Skin of body (tissue), 2 donors: ENCODE data around the gene FKBP1B. TPM values are rescaled to one million over a fixed set of nuclear protein-coding genes. Genes with fewer than 3 reads are reported as not detected.
"Not testable (repeated sequence)": the region's sequence is repeated elsewhere in the genome, so short reads cannot be mapped to it uniquely, and the experiment has no call there.

Experiments
- DNase-seq: peaks from one replicate; lab custom pipeline; 2025; lab: John Stamatoyannopoulos, UW
- total RNA-seq: library from RNA; depleted of rRNA; stranded (reverse); fragments of >200 nt; gene quantifications from one replicate; pipeline ENCODE4 v1.2.3, GENCODE V29; 2014

The FKBP1B gene
- total RNA-seq, result 3.3 TPM

GRCh38 chr2:24049485-24050021, at the start of gene FKBP1B:
Gene FKBP1B (plus strand): TSS chr2:24049741. CDS start chr2:24049850, 109 bp downstream.
- DNase-seq, result no peak

GRCh38 chr2:24007693-24008092, 41.8 kb upstream of the FKBP1B start:
- no peak for DNase-seq

GRCh38 chr2:24008672-24009366, 40.7 kb upstream of the FKBP1B start:
- DNase-seq, result no peak

GRCh38 chr2:24009367-24009679, 40.2 kb upstream of the FKBP1B start:
- DNase-seq, result no peak

- DNase-seq, result no peak
Measured at GRCh38 chr2:24009680-24010476, 39.7 kb upstream of the FKBP1B start, which contains the start of gene MFSD2B. Gene MFSD2B (plus strand): TSS chr2:24010085. CDS start chr2:24010097, 12 bp downstream.

GRCh38 chr2:24010477-24011249, 38.9 kb upstream of the FKBP1B start:
- no peak for DNase-seq

- DNase-seq, result no peak
Measured at GRCh38 chr2:24011250-24012104, 38.1 kb upstream of the FKBP1B start.

- no peak for DNase-seq
Measured at GRCh38 chr2:24012521-24013188, 36.9 kb upstream of the FKBP1B start.

GRCh38 chr2:24014902-24015301, 34.6 kb upstream of the FKBP1B start:
- DNase-seq, result not testable (repeated sequence)

- DNase-seq, result no peak
Measured at GRCh38 chr2:24015562-24016375, 33.8 kb upstream of the FKBP1B start.

- DNase-seq, result no peak
Measured at GRCh38 chr2:24016376-24016761, 33.2 kb upstream of the FKBP1B start.

- DNase-seq, result no peak
Measured at GRCh38 chr2:24016853-24017703, 32.5 kb upstream of the FKBP1B start.

GRCh38 chr2:24017711-24018110, 31.8 kb upstream of the FKBP1B start:
- DNase-seq, result no peak

GRCh38 chr2:24018241-24018640, 31.3 kb upstream of the FKBP1B start:
- DNase-seq, result no peak

GRCh38 chr2:24019729-24020128, 29.8 kb upstream of the FKBP1B start:
- no peak for DNase-seq

- DNase-seq, result no peak
Measured at GRCh38 chr2:24020244-24020643, 29.3 kb upstream of the FKBP1B start.

GRCh38 chr2:24021122-24021998, 28.2 kb upstream of the FKBP1B start:
- DNase-seq, result no peak
